Measurements from ENCODE around the gene TNFSF8. TPM values are rescaled to one million over a fixed set of nuclear protein-coding genes. Genes with fewer than 3 reads are reported as not detected.

Gene TNFSF8
- total RNA-seq, 1 donor from 2014 or later, result 0.63 TPM

DNA sequence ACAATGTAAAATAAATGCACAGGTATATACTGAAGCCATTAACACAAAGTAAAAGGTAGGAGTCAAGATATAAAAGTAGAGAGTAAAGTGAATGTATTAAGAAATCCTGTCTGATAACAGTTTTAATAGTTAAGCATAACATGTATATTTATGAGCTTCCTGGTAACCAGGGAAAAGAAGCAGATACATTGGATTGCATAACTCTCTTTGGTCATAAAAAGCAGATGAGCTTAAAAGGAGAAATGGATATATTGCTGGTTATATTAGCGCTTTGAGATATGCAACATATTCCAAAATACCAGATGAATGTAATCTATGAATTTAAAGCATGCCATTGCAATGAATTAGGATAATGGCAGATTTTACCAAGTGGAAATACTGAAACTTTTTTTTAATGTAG is 6.2 kb upstream of the TNFSF8 start:
- no peak for DNase-seq
- Histone ChIP-seq H3K27ac (replicated peaks) (no peak overlapping the region), H3K36me3 (no peaks in the 10 kb centered on the region), H3K27me3 (ENCODE audit: low read depth) (peaks cover 41% of the 10 kb centered on the region), H3K4me1 (no peaks in the 10 kb centered on the region), H3K4me3 (no peak overlapping the region), H3K9me3 (replicated peaks) (no peaks in the 10 kb centered on the region)
- intact Hi-C loops (cut with micrococcal nuclease), result no loop called here
- no peak for TF ChIP-seq CTCF (IDR thresholded peaks at IDR 0.05; ENCODE audit: borderline replicate concordance)

- no peak for DNase-seq
- no peak for TF ChIP-seq CTCF (IDR thresholded peaks at IDR 0.05; ENCODE audit: borderline replicate concordance)
Observed at GRCh38 chr9:114935119-114935518, 4.7 kb upstream of the TNFSF8 start.

DNA sequence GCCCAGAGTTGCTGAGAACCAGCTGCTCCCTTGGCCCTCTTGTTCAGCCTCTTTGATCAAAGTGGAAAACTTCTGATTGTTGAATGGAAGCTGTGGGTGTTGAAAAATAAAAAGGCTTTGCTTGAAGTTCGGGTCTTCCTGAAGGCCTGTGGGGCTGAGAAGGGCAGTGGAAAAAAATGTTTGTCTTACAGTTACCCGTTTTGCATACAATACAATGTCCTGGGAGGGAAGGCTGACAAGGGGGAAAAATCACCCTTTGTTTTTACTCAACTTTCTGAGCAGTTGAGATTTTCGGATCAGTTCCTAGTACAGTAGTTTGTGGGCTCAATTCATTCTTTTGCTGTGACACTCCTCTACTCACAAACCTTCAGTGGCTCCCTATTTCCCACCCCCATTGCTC is 2.1 kb upstream of the TNFSF8 start:
- H3K4me1 ChIP-seq, result no peaks in the 10 kb centered on the region
- no peaks in the 10 kb centered on the region for H3K9me3 ChIP-seq (replicated peaks)
- no peak for TF ChIP-seq CTCF (IDR thresholded peaks at IDR 0.05; ENCODE audit: borderline replicate concordance)
- no peak for DNase-seq
- H3K27me3 ChIP-seq (ENCODE audit: low read depth), result peaks cover 76% of the 10 kb centered on the region
- H3K4me3 ChIP-seq, result no peak overlapping the region
- no peak overlapping the region for H3K27ac ChIP-seq (replicated peaks)
- intact Hi-C loops (cut with micrococcal nuclease), result no loop called here
- no peaks in the 10 kb centered on the region for H3K36me3 ChIP-seq

More at GRCh38 chr9:114935119-114935518, 4.7 kb upstream of the TNFSF8 start:
- H3K27ac ChIP-seq (replicated peaks), result no peak overlapping the region
- intact Hi-C loops (cut with micrococcal nuclease), result no loop called here
- H3K9me3 ChIP-seq (replicated peaks), result no peaks in the 10 kb centered on the region
- H3K4me1 ChIP-seq, result no peaks in the 10 kb centered on the region
- peaks cover 54% of the 10 kb centered on the region for H3K27me3 ChIP-seq (ENCODE audit: low read depth)
- no peaks in the 10 kb centered on the region for H3K36me3 ChIP-seq
- H3K4me3 ChIP-seq, result no peak overlapping the region

DNA sequence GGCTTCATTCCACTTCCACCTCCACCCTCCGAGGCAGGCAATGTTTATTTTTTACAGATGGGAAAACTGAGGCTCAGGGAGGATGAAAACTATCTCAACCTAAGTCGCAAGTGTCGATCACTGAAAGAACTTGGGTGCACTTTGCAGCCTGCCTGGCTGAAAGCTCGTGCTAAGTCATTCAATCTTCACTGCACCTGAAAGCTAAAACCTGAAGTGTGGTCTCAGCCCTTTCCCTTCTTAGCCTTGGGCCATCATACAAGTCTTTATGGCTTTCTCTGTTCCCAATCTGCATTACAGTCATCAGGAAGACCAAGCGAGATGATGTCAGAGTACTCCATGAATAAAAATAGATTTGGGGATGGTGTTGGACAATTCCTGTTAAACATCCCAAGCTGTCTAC is 1.0 kb upstream of the TNFSF8 start:
- no peaks in the 10 kb centered on the region for H3K4me1 ChIP-seq
- no peak for DNase-seq
- intact Hi-C loops (cut with micrococcal nuclease), result no loop called here
- H3K4me3 ChIP-seq, result no peak overlapping the region
- no peak overlapping the region for H3K27ac ChIP-seq (replicated peaks)
- no peaks in the 10 kb centered on the region for H3K36me3 ChIP-seq
- H3K27me3 ChIP-seq (ENCODE audit: low read depth), result peaks cover 85% of the 10 kb centered on the region
- TF ChIP-seq CTCF (IDR thresholded peaks at IDR 0.05; ENCODE audit: borderline replicate concordance), result no peak
- no peaks in the 10 kb centered on the region for H3K9me3 ChIP-seq (replicated peaks)

- no peak for DNase-seq
- Histone ChIP-seq H3K9me3 (replicated peaks) (no peaks in the 10 kb centered on the region), H3K27ac (replicated peaks) (peak overlapping the region; percentile 36), H3K36me3 (no peaks in the 10 kb centered on the region), H3K27me3 (ENCODE audit: low read depth) (peaks cover 98% of the 10 kb centered on the region), H3K4me1 (no peaks in the 10 kb centered on the region), H3K4me3 (peak overlapping the region; percentile 38)
- no peak for TF ChIP-seq CTCF (IDR thresholded peaks at IDR 0.05; ENCODE audit: borderline replicate concordance)
- intact Hi-C loops (cut with micrococcal nuclease), result no loop called here
Observed at GRCh38 chr9:114929201-114929600, 1.2 kb downstream of the TNFSF8 start.

GRCh38 chr9:114928671-114929070 is 1.7 kb downstream of the TNFSF8 start:
- H3K9me3 ChIP-seq (replicated peaks), result no peaks in the 10 kb centered on the region
- H3K27ac ChIP-seq (replicated peaks), result peak overlapping the region; percentile 36
- H3K4me3 ChIP-seq, result peak overlapping the region; percentile 14
- no peak for DNase-seq
- H3K4me1 ChIP-seq, result no peaks in the 10 kb centered on the region
- no peak for TF ChIP-seq CTCF (IDR thresholded peaks at IDR 0.05; ENCODE audit: borderline replicate concordance)
- intact Hi-C loops (cut with micrococcal nuclease), result no loop called here
- peaks cover 98% of the 10 kb centered on the region for H3K27me3 ChIP-seq (ENCODE audit: low read depth)
- H3K36me3 ChIP-seq, result no peaks in the 10 kb centered on the region

All from left ventricle myocardium inferior (tissue), 1 donor.